ENCODE data around the gene KRT2. TPM values are rescaled to one million over a fixed set of nuclear protein-coding genes. Genes with fewer than 3 reads are reported as not detected.

KRT2 gene
- total RNA-seq, 1 experiment from 2014 or later: not detected

DNA sequence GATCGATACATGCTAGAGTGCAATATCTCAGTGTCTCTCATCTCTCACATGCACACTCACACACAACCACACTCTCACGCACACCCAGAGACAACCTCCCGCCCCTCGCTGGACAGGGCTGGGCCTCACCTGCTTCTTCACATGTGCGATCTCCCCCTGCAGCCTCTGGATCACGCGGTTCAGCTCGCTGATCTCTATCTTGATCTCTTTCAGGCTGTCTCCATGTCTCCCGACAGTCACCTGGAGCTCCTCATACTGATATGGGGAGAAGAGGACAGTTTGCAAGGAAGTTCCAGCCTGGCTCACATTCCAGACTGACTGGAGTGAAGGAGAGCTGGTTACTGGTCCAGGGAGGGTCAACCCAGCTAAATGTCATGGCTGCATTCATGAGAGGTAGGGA lies 4.4 kb downstream of the KRT2 start:
- H3K4me1 Mint-ChIP-seq (ENCODE audit: low read depth, unreplicated experiment): no peaks in the 10 kb centered on the region
- BruUV-seq (replicated peaks): no TSS peak
- intact Hi-C loops (cut with micrococcal nuclease; ENCODE audit: unreplicated experiment): no loop called here

GRCh38 chr12:52646613-52647012 lies 5.4 kb downstream of the KRT2 start:
- H3K27me3 Mint-ChIP-seq (ENCODE audit: unreplicated experiment): peaks cover 92% of the 10 kb centered on the region
- CTCF ChIA-PET: no interaction called here
- DNase-seq: no peak
- H3K4me3 Mint-ChIP-seq (ENCODE audit: low read depth, unreplicated experiment): no peak overlapping the region
- H3K36me3 Mint-ChIP-seq (ENCODE audit: insufficient read depth, unreplicated experiment): no peaks in the 10 kb centered on the region
- no TSS peak for BruUV-seq (replicated peaks)
- no peaks in the 10 kb centered on the region for H3K4me1 Mint-ChIP-seq (ENCODE audit: low read depth, unreplicated experiment)
- TF ChIP-seq CTCF (IDR thresholded peaks at IDR 0.05; ENCODE audit: unreplicated experiment): no peak
- H3K9me3 Mint-ChIP-seq (ENCODE audit: low read depth, unreplicated experiment): no peaks in the 10 kb centered on the region
- no peak overlapping the region for H3K27ac Mint-ChIP-seq (ENCODE audit: unreplicated experiment)
- intact Hi-C loops (cut with micrococcal nuclease; ENCODE audit: unreplicated experiment): no loop called here

More for the DNA sequence above, 4.4 kb downstream of the KRT2 start:
- no peak for DNase-seq
- no peaks in the 10 kb centered on the region for H3K9me3 Mint-ChIP-seq (ENCODE audit: low read depth, unreplicated experiment)
- H3K27me3 Mint-ChIP-seq (ENCODE audit: unreplicated experiment): peaks cover 82% of the 10 kb centered on the region
- H3K27ac Mint-ChIP-seq (ENCODE audit: unreplicated experiment): no peak overlapping the region
- no peak for TF ChIP-seq CTCF (IDR thresholded peaks at IDR 0.05; ENCODE audit: unreplicated experiment)
- H3K4me3 Mint-ChIP-seq (ENCODE audit: low read depth, unreplicated experiment): no peak overlapping the region
- H3K36me3 Mint-ChIP-seq (ENCODE audit: insufficient read depth, unreplicated experiment): no peaks in the 10 kb centered on the region
- CTCF ChIA-PET: no interaction called here

GRCh38 chr12:52645982-52646381 lies 6.0 kb downstream of the KRT2 start:
- intact Hi-C loops (cut with micrococcal nuclease; ENCODE audit: unreplicated experiment): no loop called here
- H3K4me1 Mint-ChIP-seq (ENCODE audit: low read depth, unreplicated experiment): no peaks in the 10 kb centered on the region
- no peak overlapping the region for H3K27ac Mint-ChIP-seq (ENCODE audit: unreplicated experiment)
- no peak for DNase-seq
- CTCF ChIA-PET: no interaction called here
- H3K4me3 Mint-ChIP-seq (ENCODE audit: low read depth, unreplicated experiment): no peak overlapping the region
- no peaks in the 10 kb centered on the region for H3K36me3 Mint-ChIP-seq (ENCODE audit: insufficient read depth, unreplicated experiment)
- TF ChIP-seq CTCF (IDR thresholded peaks at IDR 0.05; ENCODE audit: unreplicated experiment): no peak
- no peaks in the 10 kb centered on the region for H3K9me3 Mint-ChIP-seq (ENCODE audit: low read depth, unreplicated experiment)
- peaks cover 99% of the 10 kb centered on the region for H3K27me3 Mint-ChIP-seq (ENCODE audit: unreplicated experiment)
- no TSS peak for BruUV-seq (replicated peaks)

GRCh38 chr12:52645120-52645761 lies 6.8 kb downstream of the KRT2 start:
- CTCF ChIA-PET: no interaction called here
- H3K27ac Mint-ChIP-seq (ENCODE audit: unreplicated experiment): no peak overlapping the region
- no peak for DNase-seq

More at GRCh38 chr12:52645120-52645761, 6.8 kb downstream of the KRT2 start:
- intact Hi-C loops (cut with micrococcal nuclease; ENCODE audit: unreplicated experiment): no loop called here
- no peak for TF ChIP-seq CTCF (IDR thresholded peaks at IDR 0.05; ENCODE audit: unreplicated experiment)
- Mint-ChIP-seq H3K36me3 (ENCODE audit: insufficient read depth, unreplicated experiment) (no peaks in the 10 kb centered on the region), H3K27me3 (ENCODE audit: unreplicated experiment) (peaks cover 100% of the 10 kb centered on the region), H3K4me3 (ENCODE audit: low read depth, unreplicated experiment) (no peak overlapping the region), H3K9me3 (ENCODE audit: low read depth, unreplicated experiment) (no peaks in the 10 kb centered on the region), H3K4me1 (ENCODE audit: low read depth, unreplicated experiment) (no peaks in the 10 kb centered on the region)
- BruUV-seq (replicated peaks): no TSS peak
